Liver (tissue), 3 donors: Measurements from ENCODE around the gene ARFGAP1.

Experiments
- CTCF ChIP-seq: fragments of 150-350 bp; IDR thresholded peaks from 2 replicates; pipeline ENCODE4 v1.5.1; 2017; ENCODE audit warnings: improper control_type of control experiment, low read depth, low read length; ENCODE audit not compliant: missing input control
- GABPA ChIP-seq, 2 donors: IDR thresholded peaks in 1 of 2; conservative IDR thresholded peaks in 1 of 2; 2 replicates each; pipeline ENCODE4 v1.6.1; 2016; ENCODE audit warnings: antibody characterized with exemption in 2 of 2, mild to moderate bottlenecking in 1 of 2, moderate library complexity in 1 of 2
- MAX ChIP-seq: IDR thresholded peaks from 2 replicates; pipeline ENCODE4 v1.6.1; 2016; ENCODE audit warnings: antibody characterized with exemption
- RAD21 ChIP-seq, 2 donors: IDR thresholded peaks; 2 replicates each; pipeline ENCODE4 v1.6.1; 2016; ENCODE audit warnings: antibody characterized with exemption in 2 of 2, mild to moderate bottlenecking in 2 of 2
- REST ChIP-seq: IDR thresholded peaks from 2 replicates; pipeline ENCODE4 v1.6.1; 2016; ENCODE audit warnings: antibody characterized with exemption, mild to moderate bottlenecking
- TAF1 ChIP-seq: conservative IDR thresholded peaks from 2 replicates; pipeline ENCODE4 v1.6.1; 2016; ENCODE audit warnings: antibody characterized with exemption, mild to moderate bottlenecking
- YY1 ChIP-seq: IDR thresholded peaks from 2 replicates; pipeline ENCODE4 v1.6.1; 2016; ENCODE audit warnings: antibody characterized with exemption, mild to moderate bottlenecking
- ZBTB33 ChIP-seq: IDR thresholded peaks from 2 replicates; pipeline ENCODE4 v1.6.1; 2016; ENCODE audit warnings: antibody characterized with exemption
- donor health status: healthy.
- donor health status: healthy.

- TF ChIP-seq GABPA (IDR thresholded peaks at IDR 0.05 in 1 of 2, conservative IDR thresholded peaks at IDR 0.05 in 1 of 2) (no peak), TAF1 (no peak), CTCF (no peak), YY1 (no peak), MAX (no peak), RAD21 (IDR thresholded peaks at IDR 0.05) (no peak), REST (no peak), ZBTB33 (no peak)
These were observed 60.1 kb downstream of the ARFGAP1 start for GRCh38 chr20:63332488-63333240.
